WTC11 (cell line): ENCODE data around the gene DPH1. TPM values are rescaled to one million over a fixed set of nuclear protein-coding genes. Genes with fewer than 3 reads are reported as not detected.

ENCODE experiments used
- ATAC-seq: fragments of 200-7000 bp; cut with Tn5 transposase; 2 replicates; pipeline ENCODE4 v1.10.0; 2021; ENCODE audit warnings: mild to moderate bottlenecking, moderate library complexity
- CTCF ChIA-PET: fragments of 300-600 bp; sonication (Branson Sonifier 250); formaldehyde crosslinking; loops from one replicate; lab custom pipeline; 2021; ENCODE audit warnings: antibody characterized with exemption; lab: Charles Lee
- POLR2A ChIA-PET: fragments of 350-600 bp; sonication (Branson Sonifier 250); formaldehyde crosslinking; loops from one replicate; lab custom pipeline; 2021; ENCODE audit warnings: antibody characterized with exemption; lab: Charles Lee
- DNase-seq: peaks from one replicate; pipeline ENCODE4 v3.0.0; 2021; ENCODE audit warnings: low spot score
- H3K27ac Mint-ChIP-seq: 2 replicates; pipeline ENCODE4 v1.8.0; 2021; ENCODE audit warnings: mixed read lengths
- H3K27me3 Mint-ChIP-seq: 2 replicates; pipeline ENCODE4 v1.8.0; 2021; ENCODE audit warnings: low read depth, mild to moderate bottlenecking, moderate library complexity, mixed read lengths
- H3K36me3 Mint-ChIP-seq: 2 replicates; pipeline ENCODE4 v1.8.0; 2021; ENCODE audit warnings: mixed read lengths
- H3K4me1 Mint-ChIP-seq: 2 replicates; pipeline ENCODE4 v1.8.0; 2022; ENCODE audit warnings: mixed read lengths
- H3K4me3 Mint-ChIP-seq: 2 replicates; pipeline ENCODE4 v1.8.0; 2021; ENCODE audit warnings: mild to moderate bottlenecking, moderate library complexity, mixed read lengths
- H3K9me3 Mint-ChIP-seq: 2 replicates; pipeline ENCODE4 v1.8.0; 2021; ENCODE audit warnings: mixed read lengths
- EMX1 ChIP-seq: fragments of 250-450 bp; sonication (Bioruptor Pico); IDR thresholded peaks from 2 replicates; pipeline ENCODE4 v1.8.0; 2021; ENCODE audit warnings: mild to moderate bottlenecking
- FOXK1 ChIP-seq: sonication (generic); formaldehyde crosslinking; IDR thresholded peaks from 2 replicates; pipeline ENCODE4 v1.8.0; 2022; ENCODE audit warnings: mild to moderate bottlenecking, moderate library complexity, missing genetic modification reagents
- GTF2I ChIP-seq: fragments of 250-450 bp; sonication (Bioruptor Pico); conservative IDR thresholded peaks from 2 replicates; pipeline ENCODE4 v1.4.0; 2021; ENCODE audit warnings: mild to moderate bottlenecking
- JUN ChIP-seq: sonication (generic); formaldehyde crosslinking; IDR thresholded peaks from 2 replicates; pipeline ENCODE4 v1.8.0; 2023; ENCODE audit warnings: mild to moderate bottlenecking, missing genetic modification reagents
- MXD4 ChIP-seq: fragments of 250-450 bp; sonication (Bioruptor Pico); IDR thresholded peaks from 2 replicates; pipeline ENCODE4 v1.8.0; 2021; ENCODE audit warnings: mild to moderate bottlenecking, moderate library complexity, borderline replicate concordance
- NFATC4 ChIP-seq: fragments of 250-450 bp; sonication (Bioruptor Pico); IDR thresholded peaks from 2 replicates; pipeline ENCODE4 v1.9.0; 2021; ENCODE audit warnings: mild to moderate bottlenecking
- NR1H2 ChIP-seq: sonication (generic); formaldehyde crosslinking; IDR thresholded peaks from 2 replicates; pipeline ENCODE4 v1.9.0; 2021; ENCODE audit warnings: mild to moderate bottlenecking, moderate library complexity, missing genetic modification reagents
- OVOL2 ChIP-seq: fragments of 250-450 bp; sonication (Bioruptor Pico); IDR thresholded peaks from 2 replicates; pipeline ENCODE4 v1.9.0; 2021; ENCODE audit warnings: mild to moderate bottlenecking, borderline replicate concordance
- RELA ChIP-seq: sonication (generic); formaldehyde crosslinking; IDR thresholded peaks from 2 replicates; pipeline ENCODE4 v1.8.1; 2022; ENCODE audit warnings: missing genetic modification reagents, mild to moderate bottlenecking, borderline replicate concordance
- RORB ChIP-seq: fragments of 250-450 bp; sonication (Bioruptor Pico); IDR thresholded peaks from 2 replicates; pipeline ENCODE4 v1.9.0; 2021; ENCODE audit warnings: mild to moderate bottlenecking
- SMAD3 ChIP-seq: sonication (generic); formaldehyde crosslinking; IDR thresholded peaks from 2 replicates; pipeline ENCODE4 v1.8.0; 2022; ENCODE audit warnings: missing genetic modification reagents, mild to moderate bottlenecking, borderline replicate concordance
- TCF7 ChIP-seq: sonication (generic); formaldehyde crosslinking; IDR thresholded peaks from 2 replicates; pipeline ENCODE4 v1.8.0; 2022; ENCODE audit warnings: mild to moderate bottlenecking, low read depth, missing genetic modification reagents, moderate library complexity
- TEAD1 ChIP-seq: sonication (generic); formaldehyde crosslinking; IDR thresholded peaks from 2 replicates; pipeline ENCODE4 v1.8.0; 2022; ENCODE audit warnings: mild to moderate bottlenecking, missing genetic modification reagents
- TEAD4 ChIP-seq: sonication (generic); formaldehyde crosslinking; IDR thresholded peaks from 2 replicates; pipeline ENCODE4 v1.8.0; 2022; ENCODE audit warnings: mild to moderate bottlenecking, missing genetic modification reagents
- USF2 ChIP-seq: sonication (generic); formaldehyde crosslinking; IDR thresholded peaks from 2 replicates; pipeline ENCODE4 v1.8.1; 2023; ENCODE audit warnings: mild to moderate bottlenecking, missing genetic modification reagents, moderate library complexity
- ZBTB21 ChIP-seq: sonication (generic); formaldehyde crosslinking; IDR thresholded peaks from 2 replicates; pipeline ENCODE4 v1.8.1; 2023; ENCODE audit warnings: mild to moderate bottlenecking, missing genetic modification reagents, borderline replicate concordance
- ZBTB43 ChIP-seq: sonication (generic); formaldehyde crosslinking; IDR thresholded peaks from 2 replicates; pipeline ENCODE4 v1.8.1; 2023; ENCODE audit warnings: mild to moderate bottlenecking, missing genetic modification reagents
- ZNF281 ChIP-seq: sonication (generic); formaldehyde crosslinking; IDR thresholded peaks from 2 replicates; pipeline ENCODE4 v1.8.0; 2023; ENCODE audit warnings: mild to moderate bottlenecking, missing genetic modification reagents
- ZNF425 ChIP-seq: fragments of 250-450 bp; sonication (Bioruptor Pico); conservative IDR thresholded peaks from 2 replicates; pipeline ENCODE4 v1.9.0; 2021; ENCODE audit warnings: mild to moderate bottlenecking
- ZSCAN18 ChIP-seq: fragments of 250-450 bp; sonication (Bioruptor Pico); IDR thresholded peaks from 2 replicates; pipeline ENCODE4 v2.1.2; 2022; ENCODE audit warnings: mild to moderate bottlenecking, moderate library complexity
- total RNA-seq: library from RNA; stranded (reverse); gene quantifications from 3 replicates; pipeline ENCODE4 v1.2.3, GENCODE V29; 2021

The DPH1 gene
- total RNA-seq, 1 experiment from 2014 or later, result 43.2 TPM

GRCh38 chr17:2042933-2043332, 13.0 kb downstream of the DPH1 start:
- CTCF ChIA-PET, result interaction anchor here (2.1 to 2.3 kb wide), 3 partner anchors 10 to 202 kb away, joined by 5 to 8 read pairs (median 8); no protein-coding TSS in a partner anchor
- Mint-ChIP-seq H3K27ac (peak overlapping the region; percentile 65; the same call in 1 of the 2 replicates), H3K4me3 (peak overlapping the region; percentile 90), H3K9me3 (no peaks in the 10 kb centered on the region), H3K4me1 (peaks cover 4% of the 10 kb centered on the region), H3K36me3 (peaks cover 10% of the 10 kb centered on the region), H3K27me3 (peaks cover 22% of the 10 kb centered on the region)
- ATAC-seq, result no peak
- DNase-seq, result no peak
- TF ChIP-seq JUN (0 out of 2 replicates have a peak, but pooled peaks have one; percentile 31), ZNF425 (CRISPR knock-in tag) (no peak), ZBTB43 (no peak), RORB (no peak)
- POLR2A ChIA-PET, result no interaction called here

- POLR2A ChIA-PET, result interaction anchor here (0.6 to 0.7 kb wide), 2 partner anchors 25 to 47 kb away, joined by 4 to 6 read pairs; no protein-coding TSS in a partner anchor
- CTCF ChIA-PET, result interaction anchor here (1.7 kb wide), 1 partner anchor 135 kb away, joined by 6 read pairs; no protein-coding TSS in a partner anchor
- H3K4me3 Mint-ChIP-seq, result 0 out of 2 replicates have a peak overlapping the region, but pooled peaks have one; percentile 37
- H3K9me3 Mint-ChIP-seq, result no peaks in the 10 kb centered on the region
- DNase-seq, result no peak
- no peak for ATAC-seq
- peaks cover 4% of the 10 kb centered on the region for H3K4me1 Mint-ChIP-seq
- H3K27ac Mint-ChIP-seq, result no peak overlapping the region
- peaks cover 10% of the 10 kb centered on the region for H3K36me3 Mint-ChIP-seq
- H3K27me3 Mint-ChIP-seq, result peaks cover 30% of the 10 kb centered on the region
- TF ChIP-seq OVOL2 (CRISPR knock-in tag) (no peak), TCF7 (CRISPR knock-in tag) (no peak), MXD4 (CRISPR knock-in tag) (no peak), RELA (CRISPR knock-in tag) (no peak), SMAD3 (CRISPR knock-in tag) (no peak), EMX1 (CRISPR knock-in tag) (no peak)
Observed at GRCh38 chr17:2043785-2044184, 13.8 kb downstream of the DPH1 start.

GRCh38 chr17:2044263-2044894, 14.4 kb downstream of the DPH1 start:
- H3K27me3 Mint-ChIP-seq, result peaks cover 36% of the 10 kb centered on the region
- POLR2A ChIA-PET, result no interaction called here
- H3K4me1 Mint-ChIP-seq, result peaks cover 4% of the 10 kb centered on the region
- CTCF ChIA-PET, result interaction anchor here (0.7 to 1.7 kb wide), 2 partner anchors 44 to 135 kb away, joined by 6 to 7 read pairs; no protein-coding TSS in a partner anchor
- H3K36me3 Mint-ChIP-seq, result peaks cover 10% of the 10 kb centered on the region
- ATAC-seq (no peak), DNase-seq (no peak)
- H3K9me3 Mint-ChIP-seq, result no peaks in the 10 kb centered on the region
- H3K27ac Mint-ChIP-seq, result no peak overlapping the region
- H3K4me3 Mint-ChIP-seq, result no peak overlapping the region
- TF ChIP-seq ZSCAN18 (CRISPR knock-in tag), result no peak
- no peak for TF ChIP-seq FOXK1
- no peak for TF ChIP-seq NFATC4
- TF ChIP-seq ZBTB21 (CRISPR knock-in tag), result no peak
- TF ChIP-seq ZBTB43, result no peak
- no peak for TF ChIP-seq NR1H2 (CRISPR knock-in tag)
- no peak for TF ChIP-seq ZNF281 (CRISPR knock-in tag)
- no peak for TF ChIP-seq USF2 (CRISPR knock-in tag)
- TF ChIP-seq TEAD4 (CRISPR knock-in tag), result no peak
- TF ChIP-seq TEAD1 (CRISPR knock-in tag), result no peak
- no peak for TF ChIP-seq GTF2I (CRISPR knock-in tag)
